ENCODE data around the gene ATP8A2.

GRCh38 chr13:26050568-26051230, 678.9 kb downstream of the ATP8A2 start:
- TF ChIP-seq CTCF (IDR thresholded peaks at IDR 0.05) (no peak), ZFX (IDR thresholded peaks at IDR 0.05; ENCODE audit: borderline replicate concordance) (no peak)

All from 22Rv1 (cell line).